Liver (tissue), 9 donors: ENCODE measurements around the gene NGB. TPM values are rescaled to one million over a fixed set of nuclear protein-coding genes. Genes with fewer than 3 reads are reported as not detected.

Experiments
- DNase-seq: peaks from one replicate; pipeline ENCODE4 v3.0.0-alpha.2; 2017; ENCODE audit warnings: low spot score
- H3K27ac ChIP-seq, 2 donors: one replicate each; pipeline ENCODE4 v1.7.0; 2013; ENCODE audit warnings: inconsistent platforms in 2 of 2, low read length in 2 of 2, control low read depth in 1 of 2, low read depth in 1 of 2, mild to moderate bottlenecking in 1 of 2
- H3K27me3 ChIP-seq, 4 donors: one replicate each; pipeline versions ENCODE4 v1.6.1 to v1.7.0; 2013; ENCODE audit warnings: low read length in 3 of 4, inconsistent platforms in 1 of 4, mild to moderate bottlenecking in 1 of 4, moderate library complexity in 1 of 4; ENCODE audit not compliant: control insufficient read depth in 4 of 4, insufficient read depth in 4 of 4
- H3K36me3 ChIP-seq, 4 donors: one replicate each; pipeline versions ENCODE4 v1.6.1 to v1.7.0; 2013; ENCODE audit warnings: low read length in 3 of 4, mild to moderate bottlenecking in 3 of 4, low read depth in 1 of 4, moderate library complexity in 1 of 4; ENCODE audit not compliant: control insufficient read depth in 4 of 4, insufficient read depth in 3 of 4
- H3K4me1 ChIP-seq, 4 donors: one replicate each; pipeline versions ENCODE4 v1.6.1 to v1.7.0; 2013; ENCODE audit warnings: low read length in 3 of 4, mild to moderate bottlenecking in 3 of 4, moderate library complexity in 1 of 4; ENCODE audit not compliant: control insufficient read depth in 4 of 4, insufficient read depth in 4 of 4
- H3K4me3 ChIP-seq, 3 donors: one replicate each; pipeline versions ENCODE4 v1.6.1 to v1.7.0; 2013; ENCODE audit warnings: low read length in 3 of 3, control low read depth in 1 of 3, low read depth in 1 of 3, mild to moderate bottlenecking in 1 of 3
- H3K9ac ChIP-seq, 2 donors: one replicate each; pipeline ENCODE4 v1.7.0; 2013; ENCODE audit warnings: low read length in 2 of 2, mild to moderate bottlenecking in 2 of 2, moderate library complexity in 2 of 2, control low read depth in 1 of 2, low read depth in 1 of 2
- H3K9me3 ChIP-seq, 4 donors: one replicate each; pipeline versions ENCODE4 v1.6.1 to v1.7.0; 2013; ENCODE audit warnings: low read length in 3 of 4; ENCODE audit not compliant: control insufficient read depth in 4 of 4
- EGR1 ChIP-seq, 2 donors: IDR thresholded peaks; 2 replicates each; pipeline ENCODE4 v1.6.1; 2016 to 2018; ENCODE audit warnings: antibody characterized with exemption in 2 of 2, low read depth in 2 of 2
- FOXA1 ChIP-seq: IDR thresholded peaks from 2 replicates; pipeline ENCODE4 v1.6.1; 2016; ENCODE audit warnings: antibody characterized with exemption
- FOXA2 ChIP-seq: IDR thresholded peaks from 2 replicates; pipeline ENCODE4 v1.6.1; 2016; ENCODE audit warnings: antibody characterized with exemption
- GABPA ChIP-seq, 2 donors: IDR thresholded peaks in 1 of 2; conservative IDR thresholded peaks in 1 of 2; 2 replicates each; pipeline ENCODE4 v1.6.1; 2016; ENCODE audit warnings: antibody characterized with exemption in 2 of 2, mild to moderate bottlenecking in 1 of 2, moderate library complexity in 1 of 2
- HNF4A ChIP-seq, 2 donors: conservative IDR thresholded peaks; 2 replicates each; pipeline ENCODE4 v1.6.1; 2016; ENCODE audit warnings: antibody characterized with exemption in 2 of 2, mild to moderate bottlenecking in 2 of 2
- HNF4G ChIP-seq: IDR thresholded peaks from 2 replicates; pipeline ENCODE4 v1.6.1; 2016; ENCODE audit warnings: antibody characterized with exemption
- JUND ChIP-seq, 2 donors: IDR thresholded peaks; 2 replicates each; pipeline ENCODE4 v1.6.1; 2016; ENCODE audit warnings: antibody characterized with exemption in 2 of 2
- NR2F2 ChIP-seq: IDR thresholded peaks from 2 replicates; pipeline ENCODE4 v1.6.1; 2016; ENCODE audit warnings: antibody characterized with exemption
- RAD21 ChIP-seq, 2 donors: IDR thresholded peaks; 2 replicates each; pipeline ENCODE4 v1.6.1; 2016; ENCODE audit warnings: antibody characterized with exemption in 2 of 2, mild to moderate bottlenecking in 2 of 2
- RXRA ChIP-seq, 2 donors: IDR thresholded peaks; 2 replicates each; pipeline ENCODE4 v1.6.1; 2017 to 2018; ENCODE audit warnings: antibody characterized with exemption in 2 of 2, mild to moderate bottlenecking in 1 of 2
- SP1 ChIP-seq: IDR thresholded peaks from 2 replicates; pipeline ENCODE4 v1.6.1; 2018; ENCODE audit warnings: antibody characterized with exemption, mild to moderate bottlenecking
- YY1 ChIP-seq: IDR thresholded peaks from 2 replicates; pipeline ENCODE4 v1.6.1; 2016; ENCODE audit warnings: antibody characterized with exemption, mild to moderate bottlenecking
- WGBS: extraction: QIAGEN DNeasy Blood & Tissue Kit; methylation state at CpG from one replicate; pipeline ENCODE4 v1.1.7; 2013; 5-methylcytosine and 5-hydroxymethylcytosine counted together
- polyA plus RNA-seq, 2 donors: library from polyadenylated mRNA; stranded (reverse) in 1 of 2; unstranded in 1 of 2; fragments of 200-250 nt in 1 of 2; fragments of >200 nt in 1 of 2; fragmentation: Nextera tagmentation in 1 of 2; extraction: Ambion mirVana in 1 of 2; gene quantifications; one replicate each; pipeline versions ENCODE4 v1.2.1 to v1.2.3, GENCODE V29; 2013 to 2015
- total RNA-seq, 2 donors: library from RNA; depleted of rRNA; stranded (reverse); fragments of >200 nt; gene quantifications; one replicate each; pipeline ENCODE4 v1.2.3, GENCODE V29; 2014
- TF ChIP-seq, protein P1 (sequence below): IDR thresholded peaks from 2 replicates; pipeline ENCODE4 v1.6.1; 2016; ENCODE audit warnings: antibody characterized with exemption, mild to moderate bottlenecking
- TF ChIP-seq, protein P2 (sequence below): IDR thresholded peaks from 2 replicates; pipeline ENCODE4 v1.6.1; 2016; ENCODE audit warnings: antibody characterized with exemption
- TF ChIP-seq, protein P3 (sequence below): IDR thresholded peaks from 2 replicates; pipeline ENCODE4 v1.6.1; 2016; ENCODE audit warnings: antibody characterized with exemption
- TF ChIP-seq, protein P4 (sequence below): IDR thresholded peaks from 2 replicates; pipeline ENCODE4 v1.6.1; 2016; ENCODE audit warnings: antibody characterized with exemption
- donor health status: healthy.
- donor health status: healthy.
- donor health status: healthy.
- donor health status: healthy.
- donor health status: healthy.

The NGB gene
- total and polyA plus RNA-seq, 4 donors = not detected

DNA sequence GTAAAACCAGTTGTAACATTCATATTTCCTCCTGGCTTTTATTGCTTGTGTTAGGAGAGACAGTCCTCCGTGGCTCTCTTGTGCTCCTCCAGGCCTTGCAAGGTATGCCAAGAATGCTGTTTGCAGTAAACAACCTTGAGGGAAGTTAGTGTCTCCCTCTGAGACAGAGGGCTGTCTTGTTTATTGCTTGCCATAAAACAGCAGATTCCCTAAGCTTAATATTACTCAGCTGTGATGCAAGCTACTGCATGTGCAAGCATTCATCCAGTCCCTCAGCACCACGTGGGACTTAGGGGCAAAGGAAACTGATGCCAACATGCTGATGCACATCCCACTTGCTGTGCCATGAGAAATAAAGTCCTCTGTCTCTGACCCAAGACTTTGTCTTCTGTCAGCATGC is 43.0 kb upstream of the NGB start (continued):
- TF ChIP-seq, protein P1, sequence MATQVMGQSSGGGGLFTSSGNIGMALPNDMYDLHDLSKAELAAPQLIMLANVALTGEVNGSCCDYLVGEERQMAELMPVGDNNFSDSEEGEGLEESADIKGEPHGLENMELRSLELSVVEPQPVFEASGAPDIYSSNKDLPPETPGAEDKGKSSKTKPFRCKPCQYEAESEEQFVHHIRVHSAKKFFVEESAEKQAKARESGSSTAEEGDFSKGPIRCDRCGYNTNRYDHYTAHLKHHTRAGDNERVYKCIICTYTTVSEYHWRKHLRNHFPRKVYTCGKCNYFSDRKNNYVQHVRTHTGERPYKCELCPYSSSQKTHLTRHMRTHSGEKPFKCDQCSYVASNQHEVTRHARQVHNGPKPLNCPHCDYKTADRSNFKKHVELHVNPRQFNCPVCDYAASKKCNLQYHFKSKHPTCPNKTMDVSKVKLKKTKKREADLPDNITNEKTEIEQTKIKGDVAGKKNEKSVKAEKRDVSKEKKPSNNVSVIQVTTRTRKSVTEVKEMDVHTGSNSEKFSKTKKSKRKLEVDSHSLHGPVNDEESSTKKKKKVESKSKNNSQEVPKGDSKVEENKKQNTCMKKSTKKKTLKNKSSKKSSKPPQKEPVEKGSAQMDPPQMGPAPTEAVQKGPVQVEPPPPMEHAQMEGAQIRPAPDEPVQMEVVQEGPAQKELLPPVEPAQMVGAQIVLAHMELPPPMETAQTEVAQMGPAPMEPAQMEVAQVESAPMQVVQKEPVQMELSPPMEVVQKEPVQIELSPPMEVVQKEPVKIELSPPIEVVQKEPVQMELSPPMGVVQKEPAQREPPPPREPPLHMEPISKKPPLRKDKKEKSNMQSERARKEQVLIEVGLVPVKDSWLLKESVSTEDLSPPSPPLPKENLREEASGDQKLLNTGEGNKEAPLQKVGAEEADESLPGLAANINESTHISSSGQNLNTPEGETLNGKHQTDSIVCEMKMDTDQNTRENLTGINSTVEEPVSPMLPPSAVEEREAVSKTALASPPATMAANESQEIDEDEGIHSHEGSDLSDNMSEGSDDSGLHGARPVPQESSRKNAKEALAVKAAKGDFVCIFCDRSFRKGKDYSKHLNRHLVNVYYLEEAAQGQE = no peak
- TF ChIP-seq JUND (IDR thresholded peaks at IDR 0.05) = no peak
- no peak for TF ChIP-seq FOXA1
- no peak for TF ChIP-seq YY1
- TF ChIP-seq, protein P2, sequence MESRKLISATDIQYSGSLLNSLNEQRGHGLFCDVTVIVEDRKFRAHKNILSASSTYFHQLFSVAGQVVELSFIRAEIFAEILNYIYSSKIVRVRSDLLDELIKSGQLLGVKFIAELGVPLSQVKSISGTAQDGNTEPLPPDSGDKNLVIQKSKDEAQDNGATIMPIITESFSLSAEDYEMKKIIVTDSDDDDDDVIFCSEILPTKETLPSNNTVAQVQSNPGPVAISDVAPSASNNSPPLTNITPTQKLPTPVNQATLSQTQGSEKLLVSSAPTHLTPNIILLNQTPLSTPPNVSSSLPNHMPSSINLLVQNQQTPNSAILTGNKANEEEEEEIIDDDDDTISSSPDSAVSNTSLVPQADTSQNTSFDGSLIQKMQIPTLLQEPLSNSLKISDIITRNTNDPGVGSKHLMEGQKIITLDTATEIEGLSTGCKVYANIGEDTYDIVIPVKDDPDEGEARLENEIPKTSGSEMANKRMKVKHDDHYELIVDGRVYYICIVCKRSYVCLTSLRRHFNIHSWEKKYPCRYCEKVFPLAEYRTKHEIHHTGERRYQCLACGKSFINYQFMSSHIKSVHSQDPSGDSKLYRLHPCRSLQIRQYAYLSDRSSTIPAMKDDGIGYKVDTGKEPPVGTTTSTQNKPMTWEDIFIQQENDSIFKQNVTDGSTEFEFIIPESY = no peak
- no peak for TF ChIP-seq NR2F2

DNA sequence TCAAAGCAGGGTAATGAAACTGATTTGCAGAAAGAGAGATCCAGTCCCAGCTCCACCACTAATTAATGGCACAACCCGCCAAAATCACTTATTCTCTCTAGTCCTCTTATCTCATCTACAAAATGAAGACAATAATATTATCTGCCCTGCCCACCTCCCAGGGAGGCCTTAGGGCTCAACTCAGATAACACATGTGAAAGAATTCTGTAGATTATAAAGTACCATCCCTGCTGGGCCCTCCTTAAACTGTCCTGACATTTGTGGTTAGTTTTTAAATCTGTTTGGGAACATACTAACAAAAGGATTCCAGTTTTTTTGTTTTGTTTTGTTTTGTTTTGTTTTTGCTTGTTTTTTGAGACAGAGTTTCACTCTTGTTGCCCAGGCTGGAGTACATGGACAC is 42.4 kb upstream of the NGB start:
- TF ChIP-seq HNF4G = no peak
- no peak for TF ChIP-seq HNF4A (conservative IDR thresholded peaks at IDR 0.05)
- TF ChIP-seq RAD21 (IDR thresholded peaks at IDR 0.05) = no peak
- TF ChIP-seq RXRA (IDR thresholded peaks at IDR 0.05) = no peak
- TF ChIP-seq, protein P3, sequence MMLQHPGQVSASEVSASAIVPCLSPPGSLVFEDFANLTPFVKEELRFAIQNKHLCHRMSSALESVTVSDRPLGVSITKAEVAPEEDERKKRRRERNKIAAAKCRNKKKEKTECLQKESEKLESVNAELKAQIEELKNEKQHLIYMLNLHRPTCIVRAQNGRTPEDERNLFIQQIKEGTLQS = no peak
- no peak for TF ChIP-seq SP1
- no peak for TF ChIP-seq FOXA1
- TF ChIP-seq, protein P2 = no peak
- TF ChIP-seq, protein P4, sequence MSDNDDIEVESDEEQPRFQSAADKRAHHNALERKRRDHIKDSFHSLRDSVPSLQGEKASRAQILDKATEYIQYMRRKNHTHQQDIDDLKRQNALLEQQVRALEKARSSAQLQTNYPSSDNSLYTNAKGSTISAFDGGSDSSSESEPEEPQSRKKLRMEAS = no peak
- no peak for TF ChIP-seq NR2F2
- TF ChIP-seq EGR1 (IDR thresholded peaks at IDR 0.05; ENCODE audit: low read depth in 2 of 2) = no peak
- TF ChIP-seq FOXA2 = no peak
- no peak for TF ChIP-seq GABPA (IDR thresholded peaks at IDR 0.05 in 1 of 2, conservative IDR thresholded peaks at IDR 0.05 in 1 of 2)
- TF ChIP-seq, protein P1 = no peak
- Histone ChIP-seq H3K4me3 (no peak overlapping the region), H3K9me3 (no peaks in the 10 kb centered on the region), H3K27ac (no peak overlapping the region), H3K4me1 (peaks cover 1 to 23% (median 20%) of the 10 kb centered on the region in 4 donors), H3K36me3 (peaks cover 0 to 2% (median 0%) of the 10 kb centered on the region in 4 donors), H3K9ac (no peak overlapping the region), H3K27me3 (no peaks in the 10 kb centered on the region)
- 80% methylated on average over 1 of the region's 1 CpG for WGBS
- no peak for DNase-seq
